Central memory CD4-positive, alpha-beta T cell (primary cell): ENCODE data around the gene SVOP.
"Not testable (repeated sequence)": the region's sequence is repeated elsewhere in the genome, so short reads cannot be mapped to it uniquely, and the experiment has no call there.

Source experiments
- DNase-seq: peaks from one replicate; pipeline ENCODE4 v3.0.0; 2022

Gene SVOP

DNA sequence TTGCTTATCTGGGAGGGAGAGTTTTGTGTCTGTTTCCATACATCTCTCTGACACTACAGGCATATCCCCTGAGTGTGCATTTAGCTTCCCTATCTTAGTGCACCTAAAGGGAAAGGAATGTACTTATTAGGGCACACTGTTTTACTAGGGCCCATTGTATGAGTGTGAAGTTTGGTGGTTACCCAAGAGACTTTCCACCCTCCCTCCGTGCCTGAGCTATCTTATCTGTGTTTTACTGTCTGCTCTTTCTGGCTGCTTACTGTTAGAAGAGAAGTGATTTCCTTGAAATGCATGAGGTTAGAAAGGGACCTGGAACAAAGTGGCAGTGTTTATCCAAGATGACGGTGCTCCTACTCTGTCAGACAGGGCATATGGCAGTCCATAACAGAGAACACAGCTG, 8.5 kb upstream of the SVOP start:
- DNase-seq, result no peak

DNA sequence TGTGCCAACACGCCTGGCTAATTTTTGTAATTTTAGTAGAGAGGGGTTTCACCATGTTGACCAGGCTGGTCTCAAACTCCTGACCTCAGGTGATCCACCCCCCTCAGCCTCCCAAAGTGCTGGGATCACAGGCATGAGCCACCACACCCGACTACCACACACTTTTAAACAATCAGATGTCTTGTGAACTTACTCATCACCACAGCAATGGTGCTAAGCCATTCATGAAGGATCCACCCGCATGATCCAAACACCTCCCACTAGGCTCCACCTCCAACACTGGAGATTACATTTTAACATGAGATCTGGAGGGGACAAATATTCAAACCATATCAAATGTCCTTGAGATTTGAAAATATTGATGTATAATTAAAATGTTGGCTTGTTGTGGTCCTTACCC, 7.8 kb upstream of the SVOP start:
- DNase-seq, result not testable (repeated sequence)

DNA sequence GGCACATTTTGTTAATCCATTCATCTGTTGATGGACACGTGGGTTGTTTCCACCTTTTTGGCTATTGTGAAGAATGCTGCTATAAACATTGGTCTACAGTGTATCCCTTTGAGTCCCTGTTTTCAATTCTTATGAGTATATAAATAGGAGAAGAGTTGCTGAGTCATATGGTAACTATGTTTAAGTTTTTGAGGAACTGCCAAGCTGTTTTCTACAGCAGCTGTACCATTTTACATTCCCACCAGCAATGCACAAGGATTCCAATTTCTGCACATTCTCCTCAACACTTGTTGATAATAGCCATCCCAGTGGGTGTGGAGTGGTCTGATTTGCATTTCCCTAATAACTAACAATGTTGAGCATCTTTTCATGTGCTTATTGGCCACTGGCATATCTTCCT, 6.9 kb upstream of the SVOP start:
- DNase-seq, result no peak

DNA sequence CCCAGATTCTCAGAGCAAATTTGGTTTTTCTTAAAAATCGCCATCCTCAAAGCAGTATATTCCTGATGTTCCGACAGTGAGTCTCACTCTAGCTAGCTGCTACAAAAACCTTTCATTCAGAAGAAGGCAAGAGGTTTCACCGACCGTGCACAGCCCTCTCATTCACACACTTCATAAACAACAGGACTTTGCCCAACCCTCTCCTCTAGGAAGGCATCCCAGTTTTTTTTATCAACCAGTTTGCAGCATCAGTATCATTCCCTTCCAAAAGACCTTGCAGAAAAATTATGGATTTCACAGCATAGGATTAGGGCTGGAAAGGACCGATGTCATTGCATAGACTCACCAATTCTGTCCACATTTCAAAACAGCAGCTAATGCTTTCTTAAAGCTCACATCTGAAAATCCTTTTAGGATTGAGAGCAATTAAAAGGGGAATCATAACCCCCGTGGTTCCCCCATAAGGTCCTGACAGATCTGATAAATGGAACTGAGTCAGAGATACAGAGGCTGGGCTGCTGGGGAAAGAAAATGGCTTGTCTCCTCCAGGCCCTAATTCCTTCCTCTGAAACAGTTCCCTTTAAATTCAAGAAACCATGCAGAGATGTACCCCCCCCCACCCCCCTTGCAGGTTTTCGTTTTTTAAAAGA, 597 bp downstream of the SVOP start:
- no peak for DNase-seq

DNA sequence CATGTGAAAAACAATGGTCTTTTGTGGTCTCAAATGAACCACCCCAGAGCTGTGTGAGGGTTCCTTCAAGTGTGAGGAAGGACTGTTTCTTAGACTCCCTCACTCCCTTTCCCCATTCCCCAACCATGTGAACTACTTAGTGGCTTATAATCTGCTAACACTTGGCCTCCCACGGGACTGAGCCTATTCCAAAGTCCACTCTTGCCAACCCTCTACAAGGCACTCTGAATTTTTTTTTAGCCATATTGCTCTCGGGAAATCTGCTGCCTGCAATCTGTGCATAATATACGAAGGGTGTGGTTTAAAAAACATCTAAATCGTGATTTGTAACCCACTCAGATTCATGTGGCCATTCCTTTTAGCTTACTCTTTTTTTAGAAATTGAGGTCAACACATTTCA, 2.6 kb downstream of the SVOP start:
- no peak for DNase-seq

DNA sequence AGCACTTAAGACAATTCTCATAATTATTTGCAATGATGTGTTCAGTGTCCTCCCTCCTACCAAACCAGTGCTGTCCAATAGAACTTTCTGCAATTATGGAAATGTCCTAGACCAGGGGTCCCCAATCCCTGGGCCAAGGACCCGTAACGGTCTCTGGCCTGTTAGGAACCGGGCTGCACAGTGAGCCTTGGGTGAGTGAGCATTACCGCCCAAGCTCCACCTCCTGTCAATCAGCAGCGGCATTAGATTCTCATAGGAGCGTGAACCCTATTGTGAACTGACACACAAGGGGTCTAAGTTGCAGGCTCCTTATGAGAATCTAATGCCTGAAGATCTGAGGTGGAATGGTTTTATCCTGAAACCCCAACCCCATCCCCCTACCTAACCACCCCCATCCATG, 3.9 kb downstream of the SVOP start:
- no peak for DNase-seq

DNA sequence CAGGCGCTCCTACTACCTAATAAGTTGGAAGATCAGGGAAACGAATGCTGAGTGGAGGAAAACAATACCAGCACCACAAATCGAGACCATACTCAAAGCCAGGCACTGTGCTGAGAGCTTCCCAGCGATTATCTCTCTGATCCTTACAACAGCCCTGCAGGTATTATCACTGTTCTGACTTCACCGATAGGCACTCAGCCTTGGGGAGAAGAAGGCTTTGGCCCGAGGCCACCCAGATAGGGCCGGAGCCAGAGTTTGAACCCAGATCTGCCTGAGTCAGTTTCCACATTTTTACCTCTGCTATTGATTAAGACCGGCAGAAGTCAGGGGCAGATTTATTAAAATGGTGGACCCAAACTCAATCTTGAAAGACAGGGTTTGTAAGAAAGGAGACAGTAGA, 4.9 kb downstream of the SVOP start:
- no peak for DNase-seq

DNA sequence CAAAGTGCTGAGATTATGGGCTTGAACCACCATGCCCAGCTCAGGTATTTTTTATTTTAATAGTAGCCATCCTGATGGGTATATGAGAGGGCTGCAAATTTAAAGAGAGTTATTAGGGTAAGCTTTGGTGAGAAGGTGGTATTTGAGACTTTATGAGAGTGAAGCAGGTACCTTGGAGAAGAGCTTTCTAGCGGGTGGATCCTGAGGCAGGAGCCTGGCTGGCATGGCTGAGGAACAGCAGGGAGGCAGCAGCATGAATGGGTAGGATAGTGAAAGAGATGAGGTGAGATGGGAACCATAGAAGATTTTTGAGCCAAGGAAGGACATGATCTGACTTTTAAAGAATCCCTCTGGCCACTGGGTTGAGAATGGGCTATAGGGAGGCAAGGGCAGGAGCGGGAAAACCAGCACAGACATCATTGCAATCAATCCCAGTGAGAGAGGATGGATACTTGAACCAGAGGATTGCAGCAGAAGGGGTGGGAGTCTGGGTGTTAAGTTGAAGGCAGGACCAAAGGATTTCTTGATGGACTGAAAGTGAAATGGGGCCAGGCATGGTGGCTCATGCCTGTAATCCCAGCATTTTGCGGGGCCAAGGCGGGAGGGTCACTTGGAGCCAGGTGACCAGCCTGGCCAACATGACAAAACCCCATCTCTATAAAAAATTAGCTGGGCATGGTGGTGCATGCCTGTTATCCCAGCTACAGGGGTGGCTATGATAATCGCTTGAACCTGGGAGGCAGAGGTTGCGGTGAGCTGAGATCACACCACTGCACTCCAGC, 5.7 kb downstream of the SVOP start:
- no peak for DNase-seq

DNA sequence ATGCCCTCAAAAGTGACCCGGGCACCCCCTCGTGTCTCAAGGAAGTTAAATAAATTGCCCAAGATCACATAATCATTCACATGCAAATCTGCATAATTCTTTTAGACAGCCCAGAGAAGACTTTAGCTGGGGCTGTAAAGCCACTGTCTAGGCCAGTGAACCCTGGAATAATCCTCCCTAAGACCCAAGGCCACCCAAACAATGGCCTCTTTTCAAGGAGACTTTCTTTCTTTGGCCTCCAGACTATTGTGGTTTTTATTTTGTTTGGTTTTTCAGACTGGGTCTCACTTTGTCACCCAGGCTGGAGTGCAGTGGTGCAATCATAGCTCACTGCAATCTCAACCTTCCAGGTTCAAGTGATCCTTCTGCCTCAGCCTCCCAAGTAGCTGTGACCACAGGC, 10.6 kb downstream of the SVOP start:
- DNase-seq, result no peak

DNA sequence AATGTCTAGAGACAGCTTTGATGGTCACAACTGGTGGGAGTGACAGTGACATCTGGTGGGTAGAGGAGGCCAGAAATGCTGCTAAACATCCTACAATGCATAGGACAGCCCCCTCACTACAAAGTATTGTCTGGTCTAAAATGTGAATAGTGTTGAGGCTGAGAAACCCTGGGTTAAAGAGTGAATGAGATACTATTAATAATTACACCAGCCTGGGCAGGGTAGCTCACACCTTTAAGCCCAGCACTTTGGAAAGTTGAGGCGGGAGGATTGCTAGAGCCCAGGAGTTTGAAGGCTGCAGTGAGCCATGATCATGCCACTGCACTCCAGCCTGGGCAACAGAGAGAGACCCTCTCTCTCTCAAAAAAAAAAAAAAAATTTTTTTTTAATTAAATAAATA, 11.1 kb downstream of the SVOP start:
- no peak for DNase-seq

DNA sequence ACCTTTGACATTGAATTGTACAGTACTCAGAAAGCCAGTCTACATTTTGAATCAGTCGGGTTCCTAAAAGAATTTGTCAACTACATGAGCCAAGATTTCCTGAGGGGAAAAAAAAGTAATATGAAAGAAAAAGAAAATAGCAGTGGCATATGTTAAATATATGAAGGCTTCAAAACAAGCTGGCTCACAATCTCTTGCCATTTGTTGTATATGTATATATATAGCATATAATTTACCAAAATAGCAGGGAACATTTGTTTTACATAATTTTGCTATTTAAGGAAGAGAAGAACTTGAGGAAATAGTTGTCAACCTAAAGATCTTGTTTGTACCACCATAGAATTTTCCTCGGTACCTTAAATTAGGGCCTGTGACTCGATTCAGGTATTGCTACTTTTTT, 16.9 kb downstream of the SVOP start:
- no peak for DNase-seq

DNA sequence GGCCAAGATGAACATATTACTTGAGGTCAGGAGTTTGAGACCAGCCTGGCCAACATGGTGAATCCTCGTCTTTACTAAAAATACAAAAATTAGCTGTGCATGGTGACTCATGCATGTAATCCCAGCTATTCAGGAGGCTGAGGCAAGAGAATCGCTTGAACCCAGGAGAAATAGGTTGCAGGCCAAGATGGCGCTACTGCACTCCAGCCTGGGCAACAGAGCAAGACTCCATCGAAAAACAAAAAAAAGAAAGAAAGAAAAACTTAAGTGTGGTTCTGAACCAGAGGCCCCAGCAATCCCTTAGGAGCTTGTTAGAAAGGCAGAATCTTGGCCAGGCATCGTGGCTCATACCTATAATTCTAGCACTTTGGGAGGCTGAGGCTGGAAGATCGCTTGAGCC, 24.5 kb downstream of the SVOP start:
- no peak for DNase-seq

DNA sequence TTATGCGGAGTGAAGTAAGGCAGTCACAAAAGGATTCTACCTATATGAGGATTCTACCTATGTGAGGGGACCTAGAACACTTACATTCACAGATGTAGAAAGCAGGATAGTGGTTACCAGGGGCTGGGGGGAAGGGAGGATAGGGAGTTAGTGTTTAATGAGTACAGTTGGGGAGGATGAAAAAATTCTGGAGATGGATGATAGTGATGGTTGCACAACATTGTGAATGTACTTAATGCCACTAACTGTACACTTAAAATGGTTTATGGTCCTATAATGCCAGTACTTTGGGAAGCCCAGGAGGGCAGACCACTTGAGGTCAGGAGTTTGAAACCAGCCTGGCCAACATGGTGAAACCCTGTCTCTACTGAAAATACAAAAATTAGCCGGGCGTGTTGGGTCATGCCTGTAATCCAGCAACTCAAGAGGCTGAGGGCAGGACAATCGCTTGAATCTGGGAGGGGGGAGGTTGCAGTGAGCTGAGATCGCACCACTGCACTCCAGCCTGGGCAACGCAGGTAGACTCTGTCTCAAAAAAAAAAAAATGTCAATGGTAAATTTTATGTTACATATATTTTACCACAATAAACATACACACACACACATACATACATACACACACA, 25.4 kb downstream of the SVOP start:
- DNase-seq, result no peak

DNA sequence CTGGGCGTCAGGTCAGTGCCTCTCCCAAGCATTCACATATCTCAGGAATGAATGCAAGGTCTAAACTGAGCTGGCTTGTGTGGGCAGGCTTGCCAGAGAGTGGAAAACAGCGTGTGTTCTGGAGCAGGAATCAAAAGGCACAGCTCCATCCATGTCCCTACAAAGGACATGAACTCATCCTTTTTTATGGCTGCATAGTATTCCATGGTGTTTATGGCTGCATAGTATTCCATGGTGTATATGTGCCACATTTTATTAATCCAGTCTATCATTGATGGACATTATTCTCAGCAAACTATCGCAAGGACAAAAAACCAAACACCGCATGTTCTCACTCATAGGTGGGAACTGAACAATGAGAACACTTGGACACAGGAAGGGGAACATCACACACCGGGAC, 30.8 kb downstream of the SVOP start:
- DNase-seq, result not testable (repeated sequence)

DNA sequence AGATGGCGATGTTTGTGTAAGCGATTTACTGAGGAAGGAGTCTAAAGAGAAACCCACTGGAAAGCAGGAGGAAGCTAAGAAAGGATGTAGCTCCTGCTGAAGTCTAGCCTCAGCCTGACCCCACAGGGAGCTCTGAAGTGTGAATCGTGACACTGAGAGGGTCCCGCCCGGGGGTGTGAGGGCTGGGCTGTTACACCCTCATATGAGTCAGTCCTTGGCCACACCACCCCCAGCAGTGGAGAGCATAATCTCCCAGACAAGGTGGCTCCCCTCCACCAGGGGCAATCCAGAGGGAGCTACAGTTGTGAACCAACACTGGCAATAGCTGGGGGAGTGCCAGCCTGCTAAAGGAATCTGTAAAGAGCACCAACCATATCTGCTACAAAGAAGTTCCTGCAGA, 31.5 kb downstream of the SVOP start:
- DNase-seq, result no peak

DNA sequence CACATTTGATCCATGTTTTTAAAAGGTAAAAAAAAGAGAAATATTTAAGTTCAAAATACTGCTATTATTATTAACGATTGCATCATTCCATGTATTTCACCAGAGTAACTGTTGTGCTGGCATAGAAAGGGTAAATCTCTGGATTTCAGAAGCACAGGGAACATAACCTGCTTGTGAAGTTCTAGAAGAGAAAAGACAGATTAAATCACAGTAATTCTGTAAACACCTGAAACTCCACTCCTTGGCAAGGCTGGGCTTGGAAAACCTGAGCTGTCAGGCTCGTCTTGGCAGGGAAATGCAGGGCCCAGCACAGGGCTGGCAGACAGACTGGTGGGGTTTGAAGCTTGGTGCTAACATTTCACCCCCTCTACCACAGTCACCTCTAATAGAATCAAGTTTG, 35.1 kb downstream of the SVOP start:
- no peak for DNase-seq

DNA sequence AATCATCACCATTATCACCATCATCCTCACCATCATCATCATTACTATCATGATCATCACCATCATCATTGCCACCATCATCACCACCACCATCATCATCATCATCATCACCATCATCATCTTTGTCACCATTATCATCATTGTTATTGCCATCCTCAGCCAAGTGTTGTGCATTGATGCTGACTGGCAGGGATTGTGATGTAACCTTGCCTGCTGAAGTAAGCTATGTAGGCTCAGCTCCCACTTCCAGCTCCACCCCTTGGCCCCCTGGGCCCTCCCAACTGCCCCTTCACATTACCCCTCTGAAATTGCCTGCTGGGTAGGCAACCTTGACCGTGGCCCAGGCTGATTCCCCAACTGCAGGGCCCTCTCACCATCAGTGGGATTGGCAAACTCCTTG, 37.6 kb downstream of the SVOP start:
- no peak for DNase-seq

DNA sequence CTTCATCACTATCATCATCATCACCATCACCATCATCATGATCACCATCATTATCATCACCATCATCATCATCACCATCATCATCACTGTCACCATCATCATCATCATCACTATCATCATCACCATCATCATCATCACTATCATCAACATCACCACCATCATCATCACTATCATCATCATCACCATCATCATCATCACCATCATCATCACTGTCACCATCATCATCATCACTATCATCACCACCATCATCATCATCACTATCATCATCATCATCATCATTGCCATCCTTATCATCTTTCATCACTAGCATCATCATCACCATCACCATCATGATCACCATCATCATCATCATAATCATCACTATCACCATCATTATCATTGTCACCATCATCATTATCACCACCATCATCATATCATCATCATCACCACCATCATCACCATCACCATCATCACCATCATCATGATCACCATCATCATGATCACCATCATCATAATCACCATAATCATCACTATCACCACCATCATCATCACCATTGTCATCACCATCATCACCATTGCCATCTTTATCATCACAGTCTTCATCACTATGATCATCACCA, 38.1 kb downstream of the SVOP start:
- DNase-seq, result no peak

DNA sequence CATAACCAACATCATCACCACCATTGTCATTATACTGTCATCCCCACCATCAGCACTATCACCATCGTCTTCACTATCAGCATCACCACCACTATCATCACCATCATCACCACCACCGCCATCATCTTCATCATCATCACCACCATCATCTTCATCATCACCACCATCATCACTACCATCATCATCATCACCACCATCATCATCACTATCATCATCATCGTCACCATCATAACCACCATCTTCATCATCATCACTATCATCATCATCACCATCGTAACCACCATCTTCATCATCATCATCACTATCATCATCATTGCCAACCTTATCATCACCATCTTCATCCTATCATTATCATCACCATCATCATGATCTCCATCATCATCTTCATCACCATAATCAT, 39.0 kb downstream of the SVOP start:
- DNase-seq, result no peak

DNA sequence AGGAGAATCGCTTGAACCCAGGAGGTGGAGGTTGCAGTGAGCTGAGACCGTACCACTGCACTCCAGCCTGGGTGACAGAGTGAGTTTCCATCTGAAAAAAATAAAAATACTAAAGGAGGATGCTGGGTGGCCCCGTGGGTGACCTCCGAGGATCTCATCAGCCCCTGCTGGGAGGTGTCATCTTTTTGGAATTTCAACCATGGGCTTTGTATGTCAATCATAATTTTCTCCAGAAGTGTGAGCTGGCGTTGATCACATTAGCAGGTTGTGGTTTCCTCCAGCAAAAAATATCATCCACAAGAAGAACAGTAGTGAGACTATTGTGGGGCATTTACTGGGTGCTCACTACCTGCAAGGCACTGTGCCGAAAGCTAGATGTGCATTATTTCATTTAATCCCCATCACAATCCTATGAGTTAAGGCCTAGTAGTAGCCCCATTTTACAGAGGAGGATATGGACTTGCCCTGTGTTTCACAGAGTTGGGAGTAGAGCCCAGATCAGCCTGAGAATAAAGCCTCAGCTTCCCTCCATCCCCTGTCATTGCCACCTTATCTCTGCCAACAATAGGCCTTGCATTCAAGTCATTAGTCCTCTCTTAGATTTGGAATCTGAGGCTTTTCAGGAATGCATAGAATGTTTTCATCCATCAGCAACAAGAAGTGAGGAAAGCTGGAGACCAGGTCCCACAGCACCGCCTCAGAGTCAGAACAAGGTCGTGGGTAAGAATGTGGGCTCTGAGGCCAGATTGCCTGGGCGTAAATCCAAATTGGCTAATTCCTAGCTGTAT, 39.8 kb downstream of the SVOP start:
- DNase-seq, result no peak

DNA sequence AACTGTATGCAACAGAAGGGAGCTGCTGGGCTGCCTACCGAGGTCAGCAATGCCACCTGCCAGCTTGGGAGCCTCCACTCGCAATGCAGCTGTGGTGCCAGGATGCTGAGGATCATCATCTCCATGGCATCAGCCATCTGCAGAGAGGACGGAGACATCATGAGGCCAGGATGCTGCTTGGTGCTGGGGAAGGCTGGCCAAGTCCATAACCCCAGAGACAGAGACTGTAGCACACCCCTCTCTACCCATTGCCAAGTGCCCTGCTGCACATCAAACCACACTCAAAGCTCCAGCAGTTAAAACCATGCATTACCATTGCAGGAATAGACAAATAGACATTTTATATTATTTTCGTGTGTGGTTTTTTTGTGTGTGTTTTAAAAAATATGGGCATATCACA, 43.5 kb downstream of the SVOP start:
- DNase-seq, result no peak

DNA sequence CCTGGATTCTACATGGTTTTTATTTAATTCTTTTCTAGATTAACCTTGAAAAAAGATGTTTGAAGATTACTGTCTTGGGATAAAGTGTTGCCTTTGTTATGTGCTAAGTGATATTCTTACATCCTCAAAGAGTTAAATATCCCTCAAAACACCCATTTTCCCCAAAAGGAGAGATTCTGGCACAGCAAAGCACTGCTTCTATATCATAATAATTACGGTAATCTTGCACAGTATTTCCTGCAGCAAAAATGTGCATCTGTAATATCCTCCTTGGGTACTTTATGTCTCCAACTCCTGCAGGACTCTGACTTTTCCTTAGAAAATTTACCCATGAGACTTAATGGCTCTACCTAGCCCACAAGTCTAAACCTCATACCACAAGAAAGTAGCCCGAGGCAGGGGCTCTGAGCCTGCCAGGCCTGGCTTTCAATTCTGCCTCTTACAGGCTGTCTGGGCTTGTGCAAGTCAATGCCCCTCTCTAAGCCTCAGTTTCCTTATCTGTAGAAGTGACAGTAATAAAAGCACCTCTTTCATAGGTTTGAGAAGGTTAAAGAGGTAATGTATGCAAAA, 45.8 kb downstream of the SVOP start:
- DNase-seq, result no peak

DNA sequence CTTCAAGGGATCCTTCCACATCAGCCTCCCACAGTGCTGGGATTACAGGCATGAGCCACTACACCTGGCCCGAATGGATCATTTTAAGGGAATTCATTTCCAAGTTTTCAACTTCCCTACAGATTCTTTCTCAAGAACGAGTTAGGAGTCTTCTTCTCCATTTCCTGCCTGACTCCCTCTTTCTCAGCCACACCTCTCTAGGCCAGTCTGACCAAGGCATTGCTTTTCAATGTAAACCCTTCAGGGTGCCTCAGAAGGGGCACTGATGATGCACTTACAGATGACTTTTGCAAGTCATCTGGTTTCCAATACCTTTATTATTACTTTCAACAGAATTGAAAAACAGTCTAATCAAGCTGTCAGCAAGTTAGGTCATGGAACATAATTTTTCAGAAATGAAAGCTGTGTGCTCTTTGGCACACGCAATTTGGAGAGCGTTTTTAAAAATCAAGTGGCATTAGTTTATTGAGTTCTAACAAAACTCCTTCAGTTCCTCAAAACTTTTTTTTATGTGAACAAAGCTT, 47.2 kb downstream of the SVOP start:
- DNase-seq, result no peak
